Central memory CD8-positive, alpha-beta T cell (primary cell): ENCODE measurements around the gene LCN6.
A peak's percentile ranks its signal among the peaks of the same experiment; 100 is the strongest.
"Not testable (repeated sequence)": the region's sequence is repeated elsewhere in the genome, so short reads cannot be mapped to it uniquely, and the experiment has no call there.

Experiments used
- ATAC-seq: fragments of 150-1000 bp; cut with Tn5 transposase; replicated peaks from 2 replicates; pipeline ENCODE4 v1.10.0; 2022; ENCODE audit warnings: mild to moderate bottlenecking, moderate FRiP score, moderate number of reproducible peaks; ENCODE audit not compliant: poor library complexity, severe bottlenecking; ENCODE audit errors: extremely low read depth
- DNase-seq, 2 donors: peaks; one replicate each; pipeline ENCODE4 v3.0.0; 2021; ENCODE audit warnings: low spot score in 2 of 2
- H3K27ac Mint-ChIP-seq: one replicate; pipeline ENCODE4 v1.8.0; 2022; ENCODE audit warnings: low read depth, mild to moderate bottlenecking, moderate library complexity, mixed read lengths
- H3K27me3 Mint-ChIP-seq: one replicate; pipeline ENCODE4 v1.8.0; 2022; ENCODE audit warnings: mixed read lengths
- H3K36me3 Mint-ChIP-seq: one replicate; pipeline ENCODE4 v1.8.0; 2022; ENCODE audit warnings: mild to moderate bottlenecking, moderate library complexity, mixed read lengths; ENCODE audit not compliant: insufficient read depth
- H3K4me1 Mint-ChIP-seq: one replicate; pipeline ENCODE4 v1.8.0; 2022; ENCODE audit warnings: mixed read lengths
- H3K4me3 Mint-ChIP-seq: one replicate; pipeline ENCODE4 v1.8.0; 2022; ENCODE audit warnings: mild to moderate bottlenecking, moderate library complexity, mixed read lengths
- H3K9me3 Mint-ChIP-seq: one replicate; pipeline ENCODE4 v1.8.0; 2022; ENCODE audit warnings: mixed read lengths

The LCN6 gene

GRCh38 chr9:136788644-136789522 lies 40.6 kb upstream of the LCN6 start:
- not testable (repeated sequence) for ATAC-seq, H3K27me3 Mint-ChIP-seq, H3K9me3 Mint-ChIP-seq, H3K27ac Mint-ChIP-seq, DNase-seq, H3K4me3 Mint-ChIP-seq, H3K36me3 Mint-ChIP-seq
- peaks cover 21% of the 10 kb centered on the region for H3K4me1 Mint-ChIP-seq

GRCh38 chr9:136787690-136788400 lies 39.5 kb upstream of the LCN6 start:
- Mint-ChIP-seq H3K36me3 (peaks cover 10% of the 10 kb centered on the region), H3K4me1 (peaks cover 21% of the 10 kb centered on the region), H3K9me3 (no peaks in the 10 kb centered on the region), H3K27me3 (no peaks in the 10 kb centered on the region), H3K27ac (no peak overlapping the region), H3K4me3 (no peak overlapping the region)
- ATAC-seq (no peak), DNase-seq (peak; percentile 52 to 63)

GRCh38 chr9:136786983-136787382 lies 38.7 kb upstream of the LCN6 start:
- not testable (repeated sequence) for H3K4me3 Mint-ChIP-seq, H3K27ac Mint-ChIP-seq, H3K27me3 Mint-ChIP-seq, DNase-seq, H3K9me3 Mint-ChIP-seq, ATAC-seq, H3K36me3 Mint-ChIP-seq
- peaks cover 17% of the 10 kb centered on the region for H3K4me1 Mint-ChIP-seq

GRCh38 chr9:136786451-136786850 lies 38.1 kb upstream of the LCN6 start:
- DNase-seq = no peak
- Mint-ChIP-seq H3K27ac (no peak overlapping the region), H3K4me1 (peaks cover 15% of the 10 kb centered on the region), H3K4me3 (no peak overlapping the region), H3K27me3 (no peaks in the 10 kb centered on the region), H3K36me3 (peaks cover 10% of the 10 kb centered on the region), H3K9me3 (no peaks in the 10 kb centered on the region)
- no peak for ATAC-seq

- ATAC-seq, H3K27ac Mint-ChIP-seq: not testable (repeated sequence)
- peaks cover 15% of the 10 kb centered on the region for H3K4me1 Mint-ChIP-seq
These were observed 37.4 kb upstream of the LCN6 start for GRCh38 chr9:136785565-136786355.

GRCh38 chr9:136784997-136785361 lies 36.7 kb upstream of the LCN6 start:
- no peak overlapping the region for H3K27ac Mint-ChIP-seq

More at GRCh38 chr9:136785565-136786355, 37.4 kb upstream of the LCN6 start:
- H3K4me3 Mint-ChIP-seq, H3K27me3 Mint-ChIP-seq, DNase-seq, H3K9me3 Mint-ChIP-seq, H3K36me3 Mint-ChIP-seq: not testable (repeated sequence)

GRCh38 chr9:136784249-136784996 lies 36.1 kb upstream of the LCN6 start:
- H3K4me3 Mint-ChIP-seq = no peak overlapping the region

More at GRCh38 chr9:136784997-136785361, 36.7 kb upstream of the LCN6 start:
- no peak for DNase-seq
- Mint-ChIP-seq H3K27me3 (peaks cover 1% of the 10 kb centered on the region), H3K9me3 (no peaks in the 10 kb centered on the region), H3K36me3 (peaks cover 5% of the 10 kb centered on the region), H3K4me3 (no peak overlapping the region), H3K4me1 (peaks cover 15% of the 10 kb centered on the region)
- ATAC-seq = peak; percentile 32

GRCh38 chr9:136782452-136782851 lies 34.1 kb upstream of the LCN6 start:
- ATAC-seq (no peak), DNase-seq (no peak)
- H3K27me3 Mint-ChIP-seq = peaks cover 27% of the 10 kb centered on the region
- no peak overlapping the region for H3K27ac Mint-ChIP-seq
- H3K4me1 Mint-ChIP-seq = peaks cover 8% of the 10 kb centered on the region
- peaks cover 2% of the 10 kb centered on the region for H3K36me3 Mint-ChIP-seq
- no peaks in the 10 kb centered on the region for H3K9me3 Mint-ChIP-seq
- no peak overlapping the region for H3K4me3 Mint-ChIP-seq

More at GRCh38 chr9:136784249-136784996, 36.1 kb upstream of the LCN6 start:
- Mint-ChIP-seq H3K36me3 (peaks cover 5% of the 10 kb centered on the region), H3K4me1 (peaks cover 15% of the 10 kb centered on the region), H3K27me3 (peaks cover 7% of the 10 kb centered on the region), H3K27ac (no peak overlapping the region), H3K9me3 (no peaks in the 10 kb centered on the region)
- DNase-seq = no peak
- ATAC-seq = no peak

GRCh38 chr9:136779808-136780207 lies 31.5 kb upstream of the LCN6 start:
- Mint-ChIP-seq H3K36me3 (peaks cover 2% of the 10 kb centered on the region), H3K4me3 (no peak overlapping the region), H3K27ac (no peak overlapping the region), H3K9me3 (no peaks in the 10 kb centered on the region), H3K27me3 (peaks cover 47% of the 10 kb centered on the region), H3K4me1 (peaks cover 3% of the 10 kb centered on the region)
- ATAC-seq (no peak), DNase-seq (no peak)

GRCh38 chr9:136777359-136777758 lies 29.0 kb upstream of the LCN6 start:
- no peak for ATAC-seq
- no peak overlapping the region for H3K4me3 Mint-ChIP-seq
- H3K36me3 Mint-ChIP-seq = no peaks in the 10 kb centered on the region
- no peak overlapping the region for H3K27ac Mint-ChIP-seq
- H3K9me3 Mint-ChIP-seq = no peaks in the 10 kb centered on the region
- no peak for DNase-seq
- H3K27me3 Mint-ChIP-seq = peaks cover 59% of the 10 kb centered on the region
- H3K4me1 Mint-ChIP-seq = peaks cover 6% of the 10 kb centered on the region

- DNase-seq (no peak), ATAC-seq (no peak)
- Mint-ChIP-seq H3K27ac (no peak overlapping the region), H3K4me3 (no peak overlapping the region), H3K36me3 (no peaks in the 10 kb centered on the region), H3K9me3 (no peaks in the 10 kb centered on the region), H3K4me1 (peaks cover 6% of the 10 kb centered on the region), H3K27me3 (peaks cover 59% of the 10 kb centered on the region)
These were observed 28.6 kb upstream of the LCN6 start for GRCh38 chr9:136776947-136777346.

- Mint-ChIP-seq H3K36me3 (no peaks in the 10 kb centered on the region), H3K4me3 (no peak overlapping the region), H3K27me3 (peaks cover 59% of the 10 kb centered on the region), H3K4me1 (peaks cover 6% of the 10 kb centered on the region), H3K27ac (no peak overlapping the region), H3K9me3 (no peaks in the 10 kb centered on the region)
- no peak for ATAC-seq
- DNase-seq = no peak
These were observed 26.9 kb upstream of the LCN6 start for GRCh38 chr9:136775191-136775590.
